HG03342 (cell line): ENCODE data around the gene SHROOM1.
"Not testable (repeated sequence)": the region's sequence is repeated elsewhere in the genome, so short reads cannot be mapped to it uniquely, and the experiment has no call there.

Experiments
- ATAC-seq: cut with Tn5 transposase; IDR thresholded peaks from one replicate; pipeline ENCODE4 v1.9.1; 2021; ENCODE audit warnings: mild to moderate bottlenecking, moderate library complexity; ENCODE audit not compliant: unreplicated experiment

Gene SHROOM1

DNA sequence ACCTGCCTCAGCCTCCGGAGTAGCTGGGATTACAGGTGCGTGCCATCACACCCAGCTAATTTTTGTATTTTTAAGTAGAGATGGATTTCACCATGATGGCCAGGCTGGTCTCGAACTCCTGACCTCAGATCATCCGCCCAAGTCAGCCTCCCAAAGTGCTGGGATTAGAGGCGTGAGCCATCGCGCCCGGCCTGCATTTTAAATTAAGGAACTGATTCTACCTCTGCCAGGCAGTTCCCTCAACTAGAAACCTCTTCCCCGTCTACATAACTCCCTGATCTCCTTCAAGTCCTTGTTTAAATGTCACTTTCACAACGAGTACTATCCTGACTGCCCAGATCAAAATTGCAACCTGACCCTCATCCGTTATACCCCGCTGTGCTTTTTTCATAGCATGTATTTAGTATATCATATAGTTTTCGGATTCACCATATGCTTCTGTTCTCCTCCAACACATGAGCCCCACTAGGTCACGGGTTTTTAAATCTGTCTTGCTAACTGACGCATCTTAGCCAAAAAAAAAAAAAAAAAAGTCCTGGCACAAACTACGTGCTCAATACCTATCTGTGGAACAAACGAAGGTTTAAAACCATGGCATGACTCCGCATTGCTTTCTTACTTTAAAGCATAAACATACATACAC is 18.2 kb downstream of the SHROOM1 start:
- ATAC-seq, result no peak

- ATAC-seq, result no peak
Observed at GRCh38 chr5:132810605-132811004, 19.8 kb downstream of the SHROOM1 start.

GRCh38 chr5:132808866-132809265 is 21.6 kb downstream of the SHROOM1 start:
- no peak for ATAC-seq

DNA sequence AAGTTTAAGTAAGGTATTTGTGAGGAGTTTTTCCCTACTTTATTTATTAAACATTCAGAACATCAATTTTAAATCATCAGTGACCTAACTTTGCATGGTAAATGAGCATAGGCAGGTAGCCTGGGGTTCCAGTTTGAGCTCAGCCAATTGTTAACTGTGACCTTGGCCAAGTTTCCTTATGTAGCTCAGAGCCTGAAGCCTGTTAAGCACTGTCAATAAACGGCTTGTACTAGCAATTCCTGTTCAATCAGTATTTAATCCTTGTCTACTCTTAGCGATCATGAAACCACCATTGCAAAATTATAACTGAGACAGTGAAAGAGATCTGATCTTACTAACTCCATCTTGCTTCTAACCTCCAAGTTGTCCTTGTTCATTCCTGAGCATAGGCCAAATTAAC is 22.0 kb downstream of the SHROOM1 start:
- no peak for ATAC-seq

DNA sequence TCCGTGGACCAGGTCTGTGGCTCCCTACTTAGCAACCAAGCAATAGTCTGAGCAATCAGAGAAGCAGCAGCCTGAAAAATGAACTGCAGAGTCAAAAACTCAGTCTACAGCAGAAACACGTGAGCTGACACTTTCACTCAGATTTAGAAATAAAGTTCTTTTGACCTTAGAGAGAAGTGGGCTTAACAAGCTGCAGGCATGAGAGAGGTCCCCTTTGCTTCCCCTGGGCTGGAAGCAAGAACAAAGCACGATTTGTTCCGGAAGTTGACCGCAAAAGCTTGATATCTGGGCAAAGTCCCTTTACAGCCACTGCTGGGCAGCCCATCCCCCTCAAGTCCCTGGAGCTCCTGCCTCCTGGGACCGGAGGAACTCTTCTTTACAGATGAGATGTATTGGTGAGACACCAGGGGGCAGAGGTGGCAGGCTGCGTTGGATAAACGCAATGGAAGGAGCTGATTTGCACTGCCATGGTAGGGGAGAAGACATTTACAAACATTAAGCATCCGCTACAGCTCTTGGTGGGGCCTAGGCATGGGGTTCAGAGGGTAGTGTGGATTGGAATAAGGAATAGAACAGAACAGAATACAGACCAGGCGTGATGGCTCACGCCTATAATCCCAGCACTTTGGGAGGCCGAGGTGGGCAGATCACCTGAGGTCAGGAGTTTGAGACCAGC is 23.1 kb downstream of the SHROOM1 start:
- ATAC-seq, result no peak

DNA sequence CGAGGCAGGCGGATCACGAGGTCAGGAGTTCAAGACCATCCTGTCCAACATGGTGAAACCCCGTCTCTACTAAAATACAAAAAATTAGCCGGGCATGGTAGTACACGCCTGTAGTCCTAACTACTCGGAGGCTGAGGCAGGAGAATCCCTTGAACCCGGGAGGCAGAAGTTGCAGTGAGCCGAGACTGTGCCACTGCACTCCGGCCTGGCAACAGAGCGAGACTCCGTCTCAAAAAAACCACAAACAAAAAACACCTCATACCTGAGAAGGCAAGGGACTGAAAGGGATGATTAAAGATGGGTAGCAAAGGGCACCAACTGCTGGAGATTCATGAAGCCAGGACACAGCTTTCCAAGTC is 23.7 kb downstream of the SHROOM1 start:
- not testable (repeated sequence) for ATAC-seq

DNA sequence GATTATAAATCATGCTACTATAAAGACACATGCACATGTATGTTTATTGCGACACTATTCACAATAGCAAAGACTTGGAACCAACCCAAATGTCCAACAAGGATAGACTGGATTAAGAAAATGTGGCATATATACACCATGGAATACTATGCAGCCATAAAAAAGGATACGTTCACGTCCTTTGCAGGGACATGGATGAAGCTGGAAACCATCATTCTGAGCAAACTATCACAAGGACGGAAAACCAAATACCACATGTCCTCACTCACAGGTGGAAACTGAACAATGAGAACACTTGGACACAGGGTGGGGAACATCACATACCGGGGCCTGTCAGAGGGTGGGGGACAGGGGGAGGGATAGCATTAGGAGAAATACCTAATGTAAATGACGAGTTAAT is 24.6 kb downstream of the SHROOM1 start:
- ATAC-seq, result not testable (repeated sequence)

- not testable (repeated sequence) for ATAC-seq
Observed at GRCh38 chr5:132804219-132804618, 26.2 kb downstream of the SHROOM1 start.

DNA sequence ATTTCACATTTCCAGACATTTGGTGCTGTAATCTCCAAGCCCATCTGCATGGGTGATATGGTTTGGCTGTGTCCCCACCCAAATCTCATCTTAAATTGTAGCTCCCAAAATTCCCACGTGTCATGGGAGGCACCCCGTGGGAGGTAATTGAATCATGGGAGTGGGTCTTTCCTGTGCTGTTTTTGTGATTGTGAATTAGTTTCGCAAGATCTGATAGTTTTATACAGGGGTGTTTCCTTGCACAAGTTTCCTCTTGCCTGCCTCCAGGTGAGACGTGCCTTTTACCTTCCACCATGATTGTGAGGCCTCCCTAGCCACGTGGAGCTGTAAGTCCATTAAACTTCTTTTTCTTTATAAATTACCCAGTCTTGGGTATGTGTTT is 27.8 kb downstream of the SHROOM1 start:
- ATAC-seq, result not testable (repeated sequence)

DNA sequence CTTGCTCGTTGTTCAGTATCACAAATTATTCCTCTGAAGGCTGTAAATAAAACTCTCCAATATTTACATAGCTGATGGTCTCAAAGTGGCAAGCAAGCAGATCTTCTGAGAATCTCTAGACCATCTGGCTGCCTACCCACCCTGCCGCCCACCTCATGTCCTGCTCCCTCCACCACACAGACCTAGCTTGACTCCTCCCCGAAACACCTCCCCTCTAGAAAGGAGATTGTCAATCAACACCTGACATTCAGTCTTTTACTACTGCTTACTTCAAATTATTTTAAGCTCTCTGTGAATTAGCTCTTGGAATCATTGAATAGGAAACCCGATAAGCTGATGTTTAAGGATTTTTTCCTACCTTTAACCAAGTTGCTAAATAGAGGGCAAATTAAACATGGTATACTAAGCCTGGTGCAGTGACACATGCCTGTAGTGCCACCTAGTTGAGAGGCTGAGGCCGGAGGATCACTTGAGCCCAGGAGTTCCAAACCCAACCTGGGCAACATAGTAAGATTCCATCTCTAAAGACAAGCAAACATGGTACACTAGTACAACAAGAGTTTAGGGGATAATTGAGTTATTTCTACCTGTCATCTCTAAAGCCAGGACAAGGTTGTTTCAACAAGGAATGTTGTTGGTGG is 28.3 kb downstream of the SHROOM1 start:
- no peak for ATAC-seq

- ATAC-seq, result no peak
Observed at GRCh38 chr5:132800545-132800944, 29.9 kb downstream of the SHROOM1 start.

DNA sequence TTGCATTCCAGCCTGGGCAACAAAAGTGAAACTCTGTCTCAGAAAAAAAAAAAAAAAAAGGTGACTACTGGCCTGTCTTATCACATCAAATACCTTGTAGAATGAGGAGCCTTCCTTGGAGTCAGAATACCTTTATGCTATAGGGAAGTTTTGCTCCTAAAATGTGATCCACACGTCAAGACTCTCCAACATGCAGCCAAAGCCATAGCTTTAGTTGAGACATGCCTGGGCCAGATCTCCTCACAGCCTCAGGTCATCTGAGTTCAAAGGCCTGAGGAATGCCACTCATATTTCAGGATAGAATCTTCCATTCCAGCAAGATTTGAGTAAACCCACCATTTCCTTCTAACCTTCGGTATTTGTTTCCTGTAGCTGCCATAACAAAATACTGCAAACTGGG is 31.1 kb downstream of the SHROOM1 start:
- ATAC-seq, result no peak

DNA sequence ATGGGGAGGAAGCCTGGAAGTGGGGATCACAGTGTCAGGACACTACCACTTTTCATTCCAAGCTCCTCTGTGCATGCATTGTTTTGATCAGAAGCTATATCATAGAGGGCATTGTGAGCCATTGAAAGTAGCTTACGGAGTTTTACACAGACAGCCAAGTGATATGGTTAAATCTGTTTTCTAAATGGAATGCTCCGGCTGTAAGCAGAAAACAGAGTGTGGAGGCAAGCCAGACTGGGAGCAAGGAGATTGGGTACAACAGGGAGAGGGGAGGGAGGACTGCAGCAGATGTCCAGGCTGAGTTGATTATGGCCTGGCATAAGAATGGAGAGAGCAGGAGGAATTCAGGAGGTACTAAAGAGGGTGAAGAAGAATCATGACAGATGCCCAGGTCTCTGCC is 32.8 kb downstream of the SHROOM1 start:
- no peak for ATAC-seq

GRCh38 chr5:132791026-132791425 is 39.4 kb downstream of the SHROOM1 start:
- ATAC-seq, result no peak

DNA sequence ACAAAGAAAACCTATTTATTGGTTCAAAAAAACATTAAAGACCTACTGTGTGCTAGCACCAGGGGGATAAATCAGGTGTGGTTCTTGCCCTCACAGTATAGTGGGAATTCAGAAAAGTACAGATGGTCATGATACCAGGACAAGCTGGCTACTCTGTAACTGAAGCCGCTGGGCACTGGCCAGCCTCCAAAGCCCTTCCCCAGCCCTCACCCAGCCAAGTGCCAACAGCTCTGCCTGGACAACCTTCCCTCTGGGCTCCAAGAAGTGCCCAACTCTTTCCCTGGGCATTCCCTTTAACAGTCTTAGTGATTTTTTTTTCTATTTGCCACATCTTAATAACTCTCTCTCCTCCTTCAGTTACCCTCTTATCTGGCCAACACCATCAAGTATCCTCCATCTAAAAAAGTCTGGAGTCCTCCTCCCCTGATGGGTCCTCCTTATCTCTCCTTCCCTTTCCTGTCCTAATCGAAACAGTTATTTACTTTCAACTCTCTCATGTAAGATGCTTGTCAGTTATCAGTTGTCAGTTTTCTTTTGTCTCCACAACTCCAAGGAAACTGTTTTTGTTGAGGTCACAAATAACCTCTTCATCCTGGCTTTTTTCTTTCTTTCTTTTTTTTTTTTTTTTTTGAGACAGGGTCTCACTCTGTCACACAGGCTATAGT is 40.1 kb downstream of the SHROOM1 start:
- no peak for ATAC-seq

DNA sequence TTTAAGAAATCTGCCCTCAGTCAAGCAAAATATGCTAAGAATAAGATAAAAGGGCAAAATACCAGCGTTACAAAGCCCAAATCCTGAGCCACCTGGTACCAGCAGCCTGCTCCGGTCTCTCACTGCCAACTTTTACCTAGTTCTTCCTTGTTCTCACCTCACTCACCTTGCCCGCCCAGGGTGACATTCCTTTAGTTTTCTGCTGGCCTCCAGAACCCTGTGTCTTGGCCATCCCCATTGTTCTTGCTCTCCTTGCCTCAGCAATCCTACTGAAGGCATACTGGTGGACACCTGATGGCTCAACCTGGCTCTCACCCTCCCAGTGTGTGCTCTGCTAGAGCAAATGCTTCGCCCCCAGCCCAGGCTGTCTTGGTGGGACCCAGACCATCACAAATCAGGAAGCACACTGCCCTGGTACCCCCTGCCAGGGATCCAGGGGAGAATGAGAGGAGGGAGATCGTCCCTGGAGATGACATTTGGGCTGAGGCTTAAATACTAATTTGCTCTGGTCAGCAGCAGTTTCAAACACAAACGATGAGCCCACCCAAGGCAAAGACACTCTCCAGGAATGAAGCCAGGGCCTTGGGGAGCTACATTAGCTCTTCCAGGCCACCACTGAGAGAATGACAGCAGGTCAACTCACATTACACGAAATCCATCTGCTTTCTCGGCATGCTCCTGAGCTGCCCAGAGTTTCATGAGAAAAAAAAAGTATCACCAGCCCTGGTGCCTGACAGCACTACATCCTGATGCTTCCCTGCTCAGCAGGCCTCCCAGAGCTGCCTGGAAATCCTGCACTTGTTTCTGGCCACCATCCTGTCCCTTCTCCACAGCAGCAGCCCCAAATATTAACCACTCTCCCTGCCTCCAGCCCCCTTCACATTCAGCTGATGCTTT is 41.2 kb downstream of the SHROOM1 start:
- no peak for ATAC-seq

DNA sequence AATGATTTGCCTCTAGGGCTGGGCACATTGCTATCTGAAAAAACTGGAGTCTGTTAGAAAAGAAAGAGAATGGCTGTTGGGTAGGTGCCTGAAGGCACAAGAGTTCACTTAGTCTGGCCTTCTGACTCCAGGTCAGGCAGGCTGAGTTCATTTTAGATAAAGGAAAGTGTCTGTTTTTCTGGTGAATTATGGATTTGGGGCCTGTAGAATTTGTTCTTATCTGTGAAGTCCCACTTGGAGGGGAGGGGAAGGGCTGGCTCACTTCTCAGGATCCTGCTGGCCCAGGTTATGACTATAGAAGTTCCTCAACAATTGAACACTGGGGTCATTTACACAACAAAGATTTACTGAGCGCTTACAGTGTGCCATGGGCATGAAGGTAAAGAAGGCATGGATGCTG is 41.9 kb downstream of the SHROOM1 start:
- ATAC-seq, result no peak

GRCh38 chr5:132787076-132787475 is 43.4 kb downstream of the SHROOM1 start:
- no peak for ATAC-seq

DNA sequence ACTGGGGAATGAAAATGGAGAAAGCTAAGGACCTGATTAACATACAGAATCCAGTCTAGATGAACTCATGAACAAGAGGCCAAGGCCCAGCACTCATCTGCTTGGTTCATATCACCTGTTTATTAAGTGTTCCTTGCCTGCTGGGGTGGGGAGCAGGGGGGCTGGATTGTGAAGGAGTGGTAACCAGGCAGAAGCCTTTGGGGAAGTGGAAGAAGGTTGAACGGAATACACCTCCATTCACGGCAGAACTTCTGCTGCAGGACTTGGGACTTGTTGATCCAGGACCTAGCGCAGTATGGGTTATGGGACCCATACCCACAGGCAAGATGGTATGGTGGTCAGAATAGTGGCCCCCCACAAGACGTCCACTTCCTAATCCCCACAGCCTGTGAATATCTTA is 44.6 kb downstream of the SHROOM1 start:
- no peak for ATAC-seq

GRCh38 chr5:132785365-132785764 is 45.1 kb downstream of the SHROOM1 start:
- ATAC-seq, result no peak

DNA sequence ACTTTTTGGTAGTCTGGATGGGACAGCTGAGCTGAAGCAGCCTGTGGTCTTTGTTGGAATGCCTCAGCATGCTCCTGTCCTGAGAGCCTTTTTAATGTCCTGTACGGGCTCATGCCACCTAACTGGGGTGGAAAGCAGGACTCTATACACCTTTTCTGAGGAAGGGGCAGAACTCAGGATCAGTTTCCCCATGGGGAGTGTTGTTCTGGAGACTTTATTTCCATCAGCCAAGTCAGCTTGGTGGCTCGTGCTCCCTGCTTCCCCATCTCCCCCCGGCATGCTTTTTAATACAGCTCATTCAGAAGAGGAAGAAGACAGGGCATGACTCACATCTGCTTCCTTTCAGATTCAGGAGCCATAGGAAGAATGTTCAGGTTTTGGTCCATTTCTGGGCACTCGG is 48.3 kb downstream of the SHROOM1 start:
- no peak for ATAC-seq
